Mesendoderm (in vitro differentiated cells): ENCODE measurements around the gene CDK12.
A peak's percentile ranks its signal among the peaks of the same experiment; 100 is the strongest.

Experiments
- DNase-seq: peaks from one replicate; pipeline ENCODE4 v3.0.0; 2013
- H2AK5ac ChIP-seq: 2 replicates; pipeline ENCODE4 v1.6.1; 2013; ENCODE audit warnings: low read length, inconsistent platforms
- H2BK120ac ChIP-seq: 2 replicates; pipeline ENCODE4 v1.6.1; 2013; ENCODE audit warnings: low read depth, mild to moderate bottlenecking, low read length, moderate library complexity, mixed read lengths
- H2BK15ac ChIP-seq: replicated peaks from 2 replicates; pipeline ENCODE4 v1.6.1; 2013; ENCODE audit warnings: low read depth, mild to moderate bottlenecking, moderate library complexity
- H2BK5ac ChIP-seq: 2 replicates; pipeline ENCODE4 v1.6.1; 2013; ENCODE audit warnings: low read length, inconsistent platforms
- H3K18ac ChIP-seq: 2 replicates; pipeline ENCODE4 v1.6.1; 2013; ENCODE audit warnings: mild to moderate bottlenecking, low read length, mixed read lengths
- H3K23ac ChIP-seq: one replicate; pipeline ENCODE4 v1.6.1; 2013; ENCODE audit warnings: low read length
- H3K27ac ChIP-seq: 2 replicates; pipeline ENCODE4 v1.5.1; 2013; ENCODE audit warnings: low read depth, mild to moderate bottlenecking, inconsistent platforms, low read length, moderate library complexity
- H3K27me3 ChIP-seq: 2 replicates; pipeline ENCODE4 v1.6.1; 2013; ENCODE audit warnings: low read length, control low read depth, mild to moderate bottlenecking, inconsistent platforms; ENCODE audit not compliant: insufficient read depth, poor library complexity
- H3K36me3 ChIP-seq: 2 replicates; pipeline ENCODE4 v1.6.1; 2013; ENCODE audit warnings: low read length, inconsistent platforms; ENCODE audit not compliant: control insufficient read depth, insufficient read depth
- H3K4ac ChIP-seq: one replicate; pipeline ENCODE4 v1.6.1; 2013; ENCODE audit warnings: low read depth, mild to moderate bottlenecking, low read length, moderate library complexity
- H3K4me1 ChIP-seq: 2 replicates; pipeline ENCODE4 v1.6.1; 2013; ENCODE audit warnings: low read depth, low read length, inconsistent platforms; ENCODE audit not compliant: control insufficient read depth
- H3K4me2 ChIP-seq: 2 replicates; pipeline ENCODE4 v1.6.1; 2013; ENCODE audit warnings: low read length
- H3K4me3 ChIP-seq: 2 replicates; pipeline ENCODE4 v1.5.1; 2013; ENCODE audit warnings: mild to moderate bottlenecking, low read length
- H3K56ac ChIP-seq: one replicate; pipeline ENCODE4 v1.6.1; 2013; ENCODE audit warnings: low read length
- H3K79me1 ChIP-seq: 2 replicates; pipeline ENCODE4 v1.6.1; 2013; ENCODE audit warnings: low read length, inconsistent platforms
- H3K79me2 ChIP-seq: 2 replicates; pipeline ENCODE4 v1.6.1; 2013; ENCODE audit warnings: mild to moderate bottlenecking, low read length; ENCODE audit not compliant: control insufficient read depth, insufficient read depth
- H3K9ac ChIP-seq: 2 replicates; pipeline ENCODE4 v1.6.1; 2013; ENCODE audit warnings: low read length, inconsistent platforms
- H4K5ac ChIP-seq: one replicate; pipeline ENCODE4 v1.6.1; 2013; ENCODE audit warnings: low read length
- H4K8ac ChIP-seq: one replicate; pipeline ENCODE4 v1.6.1; 2013; ENCODE audit warnings: low read depth, mild to moderate bottlenecking, control low read depth, low read length, moderate library complexity
- WGBS: extraction: QIAGEN DNeasy Blood & Tissue Kit; methylation state at CpG from one replicate; pipeline ENCODE4 v1.1.7; 2013; ENCODE audit warnings: low lambda C conversion rate, missing lambda C conversion rate; ENCODE audit not compliant: insufficient coverage; ENCODE audit errors: extremely low coverage; 5-methylcytosine and 5-hydroxymethylcytosine counted together

CDK12 gene

DNA sequence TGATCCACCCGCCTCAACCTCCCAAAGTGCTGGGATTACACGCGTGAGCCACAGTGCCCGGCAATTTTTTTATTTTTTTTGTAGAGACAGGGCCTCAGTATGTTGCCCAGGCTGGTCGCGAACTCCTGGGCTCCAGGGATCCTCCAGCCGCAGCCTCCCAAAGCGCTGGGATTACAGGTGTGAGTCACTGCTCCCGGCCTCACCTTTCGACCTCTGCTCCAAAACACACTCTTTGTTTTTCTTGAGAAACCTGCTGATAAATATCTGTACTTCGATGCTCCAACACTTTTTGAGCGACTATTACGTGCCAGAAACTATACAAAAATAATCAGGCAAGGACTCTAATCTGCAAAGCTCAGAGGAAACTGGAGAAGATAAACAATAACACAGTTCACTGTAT lies 11.2 kb upstream of the CDK12 start:
- H3K23ac ChIP-seq, result no peak overlapping the region
- H4K8ac ChIP-seq, result no peak overlapping the region
- no peaks in the 10 kb centered on the region for H3K27me3 ChIP-seq
- H3K4ac ChIP-seq, result no peak overlapping the region
- DNase-seq, result peak; percentile 8
- H3K4me2 ChIP-seq, result peak overlapping the region; percentile 88
- no peak overlapping the region for H2AK5ac ChIP-seq
- H4K5ac ChIP-seq, result no peak overlapping the region
- H3K4me1 ChIP-seq, result peaks cover 3% of the 10 kb centered on the region
- peaks cover 9% of the 10 kb centered on the region for H3K79me1 ChIP-seq
- H3K36me3 ChIP-seq, result no peaks in the 10 kb centered on the region
- no peak overlapping the region for H3K27ac ChIP-seq
- no peak overlapping the region for H3K18ac ChIP-seq
- H3K56ac ChIP-seq, result peak overlapping the region; percentile 90
- H3K4me3 ChIP-seq, result peak overlapping the region; percentile 71
- peak overlapping the region; percentile 86 for H3K9ac ChIP-seq
- H2BK15ac ChIP-seq, result no peak overlapping the region
- no CpG with 5 or more reads among the region's 13 CpGs for WGBS
- no peak overlapping the region for H2BK120ac ChIP-seq
- H2BK5ac ChIP-seq, result no peak overlapping the region
- peaks cover 28% of the 10 kb centered on the region for H3K79me2 ChIP-seq

DNA sequence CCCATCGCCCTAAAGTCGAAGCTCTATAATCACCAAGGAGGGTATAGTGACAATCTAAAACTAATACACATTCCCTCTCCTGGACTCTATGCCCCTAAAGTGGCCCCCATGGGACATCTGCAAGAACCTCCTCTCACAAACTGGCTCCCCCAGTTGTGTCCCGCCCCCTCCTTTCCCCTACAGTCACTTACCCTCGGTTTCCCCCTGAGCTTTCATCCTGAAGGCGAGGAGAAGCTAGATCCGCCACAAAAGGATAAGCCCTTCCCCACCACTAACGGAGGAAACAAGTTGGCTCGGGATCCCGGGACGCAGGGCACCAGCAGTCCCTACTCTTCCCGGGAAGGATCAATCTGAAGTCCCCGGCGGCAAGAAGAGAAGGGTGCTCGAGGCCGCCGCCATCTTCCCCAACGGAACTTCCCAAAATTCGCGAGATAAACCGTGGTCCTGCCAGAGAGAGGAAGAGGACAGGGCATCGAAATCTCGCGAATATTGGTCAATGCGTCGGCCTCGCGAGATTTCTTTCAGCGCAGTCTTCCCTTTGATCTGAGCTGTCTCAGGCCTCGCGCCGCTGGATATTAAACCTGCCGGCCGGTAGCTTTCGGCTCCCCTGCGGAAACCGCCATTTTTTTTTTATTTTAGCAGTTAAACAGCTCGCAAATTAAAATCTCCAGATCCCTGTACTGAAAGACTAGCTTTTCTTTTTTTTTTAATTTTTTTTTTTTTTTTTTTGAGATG lies 10.3 kb upstream of the CDK12 start, which contains the start of gene MED1:
TSS of gene MED1 (minus strand) at position 417 of the 735 bp plus-strand sequence. CDS start at position 216, 201 bp downstream.
- peak within 1 kb of the TSS; percentile 1 for H3K27ac ChIP-seq
- no peak within 1 kb of the TSS for H3K18ac ChIP-seq
- DNase-seq, result peak; percentile 99

DNA sequence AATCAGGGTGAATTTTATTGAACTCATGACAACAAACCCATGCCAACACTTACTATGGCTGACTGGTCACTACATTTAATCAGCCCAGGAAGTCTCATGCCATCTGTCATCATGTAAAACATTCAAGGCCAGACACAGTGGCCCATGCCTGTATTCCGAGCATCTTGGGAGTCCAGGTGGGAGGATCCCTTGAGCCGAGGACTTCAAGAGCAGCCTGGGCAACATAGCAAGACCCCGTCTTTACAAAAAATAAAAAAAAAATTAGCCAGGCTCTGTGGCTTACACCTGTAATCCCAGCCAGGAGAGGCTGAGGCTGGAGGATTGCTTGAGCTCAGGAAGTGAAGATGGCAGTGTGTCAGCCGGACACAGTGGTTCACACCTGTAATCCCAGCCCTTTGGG lies 5.4 kb upstream of the CDK12 start:
- no peak overlapping the region for H3K4me2 ChIP-seq
- no peak overlapping the region for H3K56ac ChIP-seq
- no peak overlapping the region for H2AK5ac ChIP-seq
- H2BK15ac ChIP-seq, result no peak overlapping the region
- H3K9ac ChIP-seq, result no peak overlapping the region
- WGBS, result no CpG with 5 or more reads among the region's 4 CpGs
- no peaks in the 10 kb centered on the region for H3K27me3 ChIP-seq
- no peaks in the 10 kb centered on the region for H3K4me1 ChIP-seq
- no peak overlapping the region for H3K4me3 ChIP-seq
- no peak overlapping the region for H3K4ac ChIP-seq
- no peaks in the 10 kb centered on the region for H3K79me1 ChIP-seq
- H3K79me2 ChIP-seq, result peaks cover under 1% of the 10 kb centered on the region
- no peak for DNase-seq
- H3K23ac ChIP-seq, result no peak overlapping the region
- no peak overlapping the region for H2BK5ac ChIP-seq
- H3K36me3 ChIP-seq, result no peaks in the 10 kb centered on the region
- no peak overlapping the region for H2BK120ac ChIP-seq
- H4K8ac ChIP-seq, result no peak overlapping the region
- no peak overlapping the region for H3K18ac ChIP-seq
- no peak overlapping the region for H4K5ac ChIP-seq
- H3K27ac ChIP-seq, result no peak overlapping the region

More for the DNA sequence above, 10.3 kb upstream of the CDK12 start, which contains the start of gene MED1:
- peak within 1 kb of the TSS; percentile 71 for H3K4me3 ChIP-seq
- peaks cover 28% of the 10 kb centered on the region for H3K79me2 ChIP-seq
- no peaks in the 10 kb centered on the region for H3K27me3 ChIP-seq
- H3K56ac ChIP-seq, result peak within 1 kb of the TSS; percentile 90
- H3K79me1 ChIP-seq, result peaks cover 9% of the 10 kb centered on the region
- H3K4me2 ChIP-seq, result peak within 1 kb of the TSS; percentile 88
- H3K23ac ChIP-seq, result no peak within 1 kb of the TSS
- H3K4me1 ChIP-seq, result peaks cover 3% of the 10 kb centered on the region
- H3K9ac ChIP-seq, result peak within 1 kb of the TSS; percentile 86
- no CpG with 5 or more reads among the region's 37 CpGs for WGBS
- H3K36me3 ChIP-seq, result no peaks in the 10 kb centered on the region
- no peak within 1 kb of the TSS for H2BK15ac ChIP-seq
- H2AK5ac ChIP-seq, result peak within 1 kb of the TSS; percentile 67
- H2BK120ac ChIP-seq, result no peak within 1 kb of the TSS
- peak within 1 kb of the TSS; percentile 52 for H4K5ac ChIP-seq
- H2BK5ac ChIP-seq, result no peak within 1 kb of the TSS
- peak within 1 kb of the TSS; percentile 17 for H3K4ac ChIP-seq
- H4K8ac ChIP-seq, result peak within 1 kb of the TSS; percentile 99

DNA sequence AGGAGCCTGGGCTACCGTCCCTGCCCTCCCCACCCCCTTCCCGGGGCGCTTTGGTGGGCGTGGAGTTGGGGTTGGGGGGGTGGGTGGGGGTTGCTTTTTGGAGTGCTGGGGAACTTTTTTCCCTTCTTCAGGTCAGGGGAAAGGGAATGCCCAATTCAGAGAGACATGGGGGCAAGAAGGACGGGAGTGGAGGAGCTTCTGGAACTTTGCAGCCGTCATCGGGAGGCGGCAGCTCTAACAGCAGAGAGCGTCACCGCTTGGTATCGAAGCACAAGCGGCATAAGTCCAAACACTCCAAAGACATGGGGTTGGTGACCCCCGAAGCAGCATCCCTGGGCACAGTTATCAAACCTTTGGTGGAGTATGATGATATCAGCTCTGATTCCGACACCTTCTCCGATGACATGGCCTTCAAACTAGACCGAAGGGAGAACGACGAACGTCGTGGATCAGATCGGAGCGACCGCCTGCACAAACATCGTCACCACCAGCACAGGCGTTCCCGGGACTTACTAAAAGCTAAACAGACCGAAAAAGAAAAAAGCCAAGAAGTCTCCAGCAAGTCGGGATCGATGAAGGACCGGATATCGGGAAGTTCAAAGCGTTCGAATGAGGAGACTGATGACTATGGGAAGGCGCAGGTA lies 762 bp downstream of the CDK12 start:
- Histone ChIP-seq H3K27ac (no peak overlapping the region), H3K56ac (peak overlapping the region; percentile 98)

DNA sequence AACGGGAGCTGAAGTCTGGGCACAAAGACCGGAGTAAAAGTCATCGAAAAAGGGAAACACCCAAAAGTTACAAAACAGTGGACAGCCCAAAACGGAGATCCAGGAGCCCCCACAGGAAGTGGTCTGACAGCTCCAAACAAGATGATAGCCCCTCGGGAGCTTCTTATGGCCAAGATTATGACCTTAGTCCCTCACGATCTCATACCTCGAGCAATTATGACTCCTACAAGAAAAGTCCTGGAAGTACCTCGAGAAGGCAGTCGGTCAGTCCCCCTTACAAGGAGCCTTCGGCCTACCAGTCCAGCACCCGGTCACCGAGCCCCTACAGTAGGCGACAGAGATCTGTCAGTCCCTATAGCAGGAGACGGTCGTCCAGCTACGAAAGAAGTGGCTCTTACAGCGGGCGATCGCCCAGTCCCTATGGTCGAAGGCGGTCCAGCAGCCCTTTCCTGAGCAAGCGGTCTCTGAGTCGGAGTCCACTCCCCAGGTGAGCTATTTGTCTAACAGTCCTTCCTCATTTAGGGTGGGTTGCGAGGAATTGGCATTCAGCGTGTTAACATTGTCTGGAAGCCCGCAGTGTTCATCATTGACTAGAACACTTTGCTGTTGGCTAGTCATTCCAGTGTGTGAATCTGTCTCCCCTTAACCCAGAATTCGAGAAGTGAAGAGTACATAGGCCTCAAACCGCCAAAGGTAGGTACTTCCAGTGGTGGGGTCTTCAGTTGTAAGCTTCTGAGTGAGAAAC lies 1.5 kb downstream of the CDK12 start:
- Histone ChIP-seq H4K8ac (no peak overlapping the region), H3K4me3 (peak overlapping the region; percentile 67), H3K56ac (peak overlapping the region; percentile 85), H3K18ac (no peak overlapping the region), H2BK120ac (no peak overlapping the region), H3K23ac (peak overlapping the region; percentile 67), H2BK15ac (no peak overlapping the region), H3K79me1 (peaks cover 2% of the 10 kb centered on the region), H3K4ac (no peak overlapping the region), H3K9ac (peak overlapping the region; percentile 79), H3K4me1 (no peaks in the 10 kb centered on the region), H2BK5ac (no peak overlapping the region), H4K5ac (no peak overlapping the region), H2AK5ac (no peak overlapping the region), H3K27ac (no peak overlapping the region), H3K4me2 (peak overlapping the region; percentile 79), H3K36me3 (no peaks in the 10 kb centered on the region), H3K27me3 (no peaks in the 10 kb centered on the region), H3K79me2 (peaks cover 43% of the 10 kb centered on the region)
- DNase-seq, result peak; percentile 23
- WGBS, result no CpG with 5 or more reads among the region's 28 CpGs

More for the DNA sequence above, 762 bp downstream of the CDK12 start:
- no peak overlapping the region for H2BK5ac ChIP-seq
- H3K4me2 ChIP-seq, result peak overlapping the region; percentile 79
- H3K79me1 ChIP-seq, result peaks cover 2% of the 10 kb centered on the region
- no peaks in the 10 kb centered on the region for H3K27me3 ChIP-seq
- H3K36me3 ChIP-seq, result no peaks in the 10 kb centered on the region
- H4K5ac ChIP-seq, result no peak overlapping the region
- no peak overlapping the region for H4K8ac ChIP-seq
- no peak overlapping the region for H3K23ac ChIP-seq
- H2AK5ac ChIP-seq, result no peak overlapping the region
- H3K18ac ChIP-seq, result peak overlapping the region; percentile 91
- H3K9ac ChIP-seq, result peak overlapping the region; percentile 95
- peak overlapping the region; percentile 85 for H3K4me3 ChIP-seq
- H2BK15ac ChIP-seq, result no peak overlapping the region
- H2BK120ac ChIP-seq, result no peak overlapping the region
- DNase-seq, result peak; percentile 37
- no peaks in the 10 kb centered on the region for H3K4me1 ChIP-seq
- H3K4ac ChIP-seq, result no peak overlapping the region
- WGBS, result no CpG with 5 or more reads among the region's 34 CpGs
- peaks cover 37% of the 10 kb centered on the region for H3K79me2 ChIP-seq
